HG02642 (cell line): ENCODE data around the gene PPP2R5E.
"Not testable (repeated sequence)": the region's sequence is repeated elsewhere in the genome, so short reads cannot be mapped to it uniquely, and the experiment has no call there.

ENCODE experiments used
- ATAC-seq: cut with Tn5 transposase; IDR thresholded peaks from one replicate; pipeline ENCODE4 v1.9.1; 2021; ENCODE audit warnings: mild to moderate bottlenecking; ENCODE audit not compliant: unreplicated experiment, poor library complexity

PPP2R5E gene

GRCh38 chr14:63523735-63524426 lies 19.3 kb downstream of the PPP2R5E start:
- no peak for ATAC-seq

DNA sequence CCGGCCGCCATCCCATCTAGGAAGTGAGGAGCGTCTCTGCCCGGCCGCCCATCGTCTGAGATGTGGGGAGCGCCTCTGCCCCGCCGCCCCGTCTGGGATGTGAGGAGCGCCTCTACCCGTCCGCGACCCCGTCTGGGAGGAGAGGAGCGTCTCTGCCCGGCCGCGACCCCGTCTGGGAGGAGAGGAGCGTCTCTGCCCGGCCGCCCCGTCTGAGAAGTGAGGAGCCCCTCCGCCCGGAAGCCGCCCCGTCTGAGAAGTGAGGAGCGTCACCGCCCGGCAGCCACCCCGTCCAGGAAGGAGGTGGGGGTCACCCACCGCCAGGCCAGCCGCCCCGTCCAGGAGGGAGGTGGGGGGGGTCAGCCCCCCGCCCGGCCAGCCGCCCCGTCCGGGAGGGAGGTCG lies 20.7 kb downstream of the PPP2R5E start:
- not testable (repeated sequence) for ATAC-seq

- ATAC-seq = no peak
Observed at GRCh38 chr14:63517354-63517753, 25.8 kb downstream of the PPP2R5E start.

DNA sequence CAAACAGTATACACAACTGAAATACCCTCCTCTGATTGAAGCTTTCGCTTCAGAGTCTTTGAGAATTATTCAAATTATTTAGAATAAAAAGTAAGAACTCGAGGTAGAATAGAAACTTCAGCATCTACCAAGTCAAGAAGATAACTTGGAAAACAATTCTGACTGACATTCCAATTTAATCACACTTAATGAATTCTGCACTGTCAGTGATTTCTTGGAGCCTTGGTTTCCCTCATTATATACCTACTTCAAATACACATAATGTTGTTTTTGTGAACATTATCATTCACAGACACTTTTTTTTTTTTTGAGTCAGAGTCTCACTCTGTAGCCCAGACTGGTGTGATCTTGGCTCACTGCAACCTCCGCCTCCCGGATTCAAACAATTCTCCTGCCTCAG lies 27.9 kb downstream of the PPP2R5E start:
- ATAC-seq = no peak

- no peak for ATAC-seq
Observed at GRCh38 chr14:63513756-63514155, 29.4 kb downstream of the PPP2R5E start.

- ATAC-seq = no peak
Observed at GRCh38 chr14:63512861-63513260, 30.3 kb downstream of the PPP2R5E start.

- peak; percentile 82 for ATAC-seq
Observed at GRCh38 chr14:63510538-63510937, 32.6 kb downstream of the PPP2R5E start.

DNA sequence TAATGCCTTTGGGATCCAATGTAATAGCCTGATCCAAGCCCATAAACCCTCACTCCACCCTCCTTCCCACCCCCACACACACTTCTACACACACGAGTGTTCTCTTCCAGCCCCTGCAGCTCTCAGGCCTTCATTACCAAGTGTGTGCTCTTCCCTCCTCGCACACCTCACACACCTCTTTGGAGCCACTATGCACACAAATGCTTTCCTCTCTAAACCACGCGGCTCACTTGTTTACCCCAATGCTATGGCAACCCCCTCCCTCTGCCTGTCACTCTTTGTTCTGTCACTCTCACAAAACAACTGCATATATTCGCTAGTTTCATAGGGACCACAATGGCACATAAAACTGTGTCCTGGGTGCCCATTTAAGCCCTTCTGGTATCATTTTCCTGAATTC lies 35.1 kb downstream of the PPP2R5E start:
- no peak for ATAC-seq

DNA sequence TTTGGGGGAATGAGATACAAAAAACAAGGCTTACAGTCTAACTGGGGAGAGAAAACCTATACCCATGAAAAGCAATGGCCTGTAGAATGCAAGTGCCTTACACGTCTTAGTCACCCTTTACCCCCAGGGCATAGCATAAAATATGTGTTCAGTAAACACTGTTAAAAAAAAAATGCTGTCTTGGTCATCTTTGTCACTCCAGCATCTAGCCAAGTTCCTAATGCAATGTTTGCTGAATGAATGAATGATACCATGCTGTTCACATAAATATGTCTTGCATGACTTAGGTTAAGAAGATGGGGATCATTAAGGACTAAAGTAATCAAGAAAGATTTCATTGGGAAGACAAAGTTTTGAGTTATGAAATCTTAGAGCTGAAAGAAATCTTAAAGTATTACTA lies 38.5 kb downstream of the PPP2R5E start:
- ATAC-seq = no peak

- ATAC-seq = no peak
Observed at GRCh38 chr14:63501429-63501828, 41.7 kb downstream of the PPP2R5E start.

GRCh38 chr14:63499701-63500250 lies 43.4 kb downstream of the PPP2R5E start:
- ATAC-seq = no peak

GRCh38 chr14:63496837-63497400 lies 46.3 kb downstream of the PPP2R5E start:
- ATAC-seq = no peak

- no peak for ATAC-seq
Observed at GRCh38 chr14:63493246-63493645, 49.9 kb downstream of the PPP2R5E start.

GRCh38 chr14:63492391-63492790 lies 50.8 kb downstream of the PPP2R5E start:
- no peak for ATAC-seq

- ATAC-seq = no peak
Observed at GRCh38 chr14:63487724-63488123, 55.5 kb downstream of the PPP2R5E start.

DNA sequence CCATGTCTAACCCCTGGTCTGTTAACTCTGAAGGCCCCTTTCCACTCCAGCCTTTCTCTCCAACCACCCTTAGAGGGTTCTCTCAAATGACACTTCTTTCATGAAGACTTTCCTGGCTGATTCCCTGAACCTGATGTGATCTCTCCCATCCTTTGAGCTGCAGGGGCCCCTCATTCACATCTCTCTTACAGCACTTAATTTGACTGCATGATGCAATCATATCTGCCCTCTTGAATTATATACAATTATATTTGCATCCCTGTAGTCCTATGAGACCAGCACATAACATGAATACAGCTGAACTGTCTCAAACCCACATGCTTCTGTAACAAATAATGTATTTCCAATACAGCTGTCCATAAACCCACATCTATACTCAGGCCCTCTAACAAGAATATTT lies 56.4 kb downstream of the PPP2R5E start:
- ATAC-seq = no peak

DNA sequence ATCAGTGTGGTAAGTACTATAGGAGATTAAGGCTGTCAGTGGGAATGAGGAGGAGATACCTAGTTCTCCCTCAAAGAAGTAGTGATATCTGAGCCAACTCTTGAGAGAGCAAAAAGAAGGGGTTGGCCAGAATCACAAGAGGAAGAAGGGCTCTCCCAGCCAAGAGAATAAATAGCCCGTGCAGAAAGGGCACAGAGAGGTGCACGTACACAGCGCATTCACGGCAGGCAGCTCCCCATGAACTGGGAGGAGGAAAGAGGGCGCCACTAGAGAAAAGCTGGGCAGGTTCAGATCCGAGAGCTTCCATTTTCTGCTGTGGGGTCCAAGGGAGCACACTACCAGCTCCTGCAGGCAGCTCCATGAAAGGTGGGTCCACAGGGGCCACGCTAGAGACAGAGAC lies 59.9 kb downstream of the PPP2R5E start:
- ATAC-seq = no peak

DNA sequence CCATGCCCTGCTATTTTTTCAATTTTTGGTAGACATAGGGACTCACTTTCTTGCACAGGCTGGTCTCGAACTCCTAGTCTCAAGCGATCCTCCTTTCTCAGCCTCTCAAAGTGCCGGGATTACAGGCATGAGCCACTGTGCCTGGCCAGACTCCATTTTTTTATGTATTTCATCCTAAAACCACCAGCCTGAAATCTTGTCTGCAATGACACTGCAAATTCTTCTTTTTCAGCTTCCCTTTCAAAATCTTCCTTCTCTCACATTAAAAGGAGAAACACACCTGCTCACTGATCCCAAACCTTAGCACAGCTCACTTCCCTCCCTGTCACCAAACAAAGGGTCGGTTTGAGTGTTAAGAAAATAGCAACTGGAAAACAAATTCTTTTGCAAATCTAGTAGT lies 62.6 kb downstream of the PPP2R5E start:
- ATAC-seq = no peak

GRCh38 chr14:63478437-63478852 lies 64.7 kb downstream of the PPP2R5E start:
- ATAC-seq = peak; percentile 50

DNA sequence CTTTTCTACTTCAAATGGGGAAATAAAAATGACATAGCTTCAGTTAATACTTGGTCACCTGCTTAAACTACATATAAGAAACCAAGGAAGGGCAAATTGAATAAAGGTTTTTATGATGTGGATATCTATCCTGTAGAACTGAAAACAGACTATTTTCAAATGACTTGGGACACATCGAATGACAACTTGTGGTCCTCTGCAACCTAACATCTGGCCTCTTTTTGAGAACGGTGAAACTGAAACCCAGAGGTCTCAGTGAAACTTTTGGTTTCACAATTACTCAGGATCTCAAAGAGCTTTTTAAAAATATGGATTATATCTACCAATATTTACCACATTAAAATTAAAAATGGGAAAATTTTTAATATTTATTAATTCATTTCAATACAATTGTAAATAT lies 65.2 kb downstream of the PPP2R5E start:
- ATAC-seq = peak; percentile 81

DNA sequence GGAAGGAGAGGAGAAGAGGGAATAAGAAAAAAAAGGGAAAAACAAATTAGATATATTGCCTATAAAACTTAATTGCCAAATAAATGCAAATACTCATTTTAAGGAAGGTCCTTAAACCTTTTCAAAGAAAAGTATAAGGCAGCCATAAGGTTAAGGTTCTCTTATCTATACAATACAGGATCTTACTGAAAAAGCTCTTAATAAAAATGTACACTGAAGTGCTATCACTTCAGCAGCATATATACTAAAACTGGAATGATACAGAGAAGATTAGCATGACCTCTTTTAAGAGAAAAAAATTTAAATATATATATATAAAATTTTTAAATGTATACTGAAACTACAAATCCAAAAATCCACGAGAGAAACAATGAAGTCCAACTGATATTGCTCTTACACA lies 65.6 kb downstream of the PPP2R5E start:
- ATAC-seq = no peak

DNA sequence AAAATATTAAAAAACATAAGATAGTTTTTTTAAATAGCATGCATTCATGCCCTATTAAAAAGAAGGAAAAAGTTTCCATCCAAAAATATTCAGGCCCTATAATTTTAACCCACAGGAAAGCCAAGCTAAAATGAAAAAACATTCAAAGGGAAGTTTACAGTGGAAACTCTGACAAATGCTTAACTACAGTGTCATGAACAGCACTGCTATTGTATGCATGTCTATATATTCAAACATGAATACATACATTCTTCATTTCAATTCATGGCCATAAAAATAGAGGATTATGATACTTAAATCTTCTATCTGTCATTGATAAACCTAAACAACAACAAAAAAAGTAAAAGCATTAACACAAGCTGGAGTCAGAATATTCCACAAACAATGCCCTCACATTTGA lies 67.4 kb downstream of the PPP2R5E start:
- no peak for ATAC-seq
